Raji (cell line): ENCODE measurements around the gene TFR2.

Experiments
- POLR2A ChIP-seq: IDR thresholded peaks from 2 replicates; pipeline ENCODE4 v1.6.1; 2011; ENCODE audit warnings: low read depth, low read length, control low read depth; ENCODE audit not compliant: insufficient read depth

The TFR2 gene

DNA sequence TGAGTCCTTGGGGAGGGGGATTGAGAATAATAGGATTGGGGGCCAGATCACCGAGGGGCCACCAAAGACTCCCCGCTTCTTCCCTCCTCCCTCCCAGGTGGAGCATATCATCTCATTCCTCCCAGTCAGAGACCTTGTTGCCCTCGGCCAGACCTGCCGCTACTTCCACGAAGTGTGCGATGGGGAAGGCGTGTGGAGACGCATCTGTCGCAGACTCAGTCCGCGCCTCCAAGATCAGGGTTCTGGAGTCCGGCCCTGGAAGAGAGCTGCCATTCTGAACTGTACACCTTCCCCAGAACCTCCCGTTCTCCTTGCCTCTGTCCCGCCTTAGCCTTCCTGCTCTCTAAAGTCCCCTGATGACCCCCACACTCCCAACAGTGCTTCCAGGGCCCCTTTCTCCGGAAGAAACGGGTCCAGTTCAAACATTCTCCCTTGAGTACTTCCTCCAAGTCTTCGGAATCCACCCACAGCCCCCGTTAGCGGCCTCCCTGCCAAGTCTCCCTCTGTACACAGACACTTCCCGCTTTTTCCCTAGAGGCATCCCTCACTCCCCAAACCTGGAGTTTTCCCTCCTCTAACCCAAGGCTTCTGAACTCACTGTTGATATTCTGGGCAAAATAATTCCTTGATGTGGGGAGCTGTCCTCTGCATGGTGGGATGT is 51.1 kb downstream of the TFR2 start:
- no peak for TF ChIP-seq POLR2A

DNA sequence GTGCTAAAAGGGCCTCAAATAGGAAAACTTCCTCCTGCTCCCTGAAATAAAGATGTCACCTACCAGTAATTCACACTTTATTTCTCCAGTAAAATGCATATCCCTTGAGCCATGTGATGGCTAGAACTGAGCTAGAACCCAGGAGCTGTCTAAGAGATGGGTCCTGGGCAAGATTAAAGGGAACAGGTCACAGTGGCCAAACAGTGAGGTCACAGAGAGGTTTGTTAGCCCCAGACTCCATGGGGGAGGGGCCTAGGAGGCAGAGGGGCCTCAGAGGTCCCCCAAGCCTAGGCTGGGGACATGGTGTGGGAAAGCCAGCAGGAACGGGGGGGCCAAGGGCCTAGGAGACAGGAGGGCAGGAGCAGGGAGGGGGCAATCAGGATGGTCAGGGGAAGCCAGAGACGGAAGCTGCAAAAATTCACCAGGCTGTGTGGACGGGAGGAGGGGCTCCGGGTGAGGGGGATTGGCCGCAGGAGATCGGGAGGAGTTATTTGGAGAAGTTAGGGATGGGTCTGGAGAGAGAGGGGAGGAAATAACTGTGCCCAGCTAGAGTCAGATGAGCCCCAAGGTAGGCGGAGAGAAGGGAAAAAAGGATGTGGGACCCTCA is 51.9 kb downstream of the TFR2 start:
- TF ChIP-seq POLR2A = no peak

DNA sequence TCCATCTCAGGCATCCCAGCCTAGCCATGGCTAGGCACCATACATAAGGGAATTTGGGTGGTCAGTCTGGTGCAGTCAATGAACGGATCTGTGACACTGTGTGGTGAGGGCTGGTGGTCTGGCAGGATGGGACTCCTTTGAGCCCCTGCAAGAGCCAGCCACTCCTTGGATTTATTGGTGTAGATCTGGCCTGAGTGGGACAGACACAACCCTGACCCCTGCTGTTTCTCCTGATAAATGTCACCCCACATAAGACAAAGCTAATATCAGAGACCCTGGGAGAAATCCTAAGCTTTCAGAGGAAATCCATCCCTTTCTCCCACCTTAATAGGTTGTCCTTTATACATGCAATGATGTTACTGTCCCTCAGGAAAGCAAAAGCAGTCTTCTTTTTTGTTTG is 52.9 kb downstream of the TFR2 start:
- TF ChIP-seq POLR2A = no peak

DNA sequence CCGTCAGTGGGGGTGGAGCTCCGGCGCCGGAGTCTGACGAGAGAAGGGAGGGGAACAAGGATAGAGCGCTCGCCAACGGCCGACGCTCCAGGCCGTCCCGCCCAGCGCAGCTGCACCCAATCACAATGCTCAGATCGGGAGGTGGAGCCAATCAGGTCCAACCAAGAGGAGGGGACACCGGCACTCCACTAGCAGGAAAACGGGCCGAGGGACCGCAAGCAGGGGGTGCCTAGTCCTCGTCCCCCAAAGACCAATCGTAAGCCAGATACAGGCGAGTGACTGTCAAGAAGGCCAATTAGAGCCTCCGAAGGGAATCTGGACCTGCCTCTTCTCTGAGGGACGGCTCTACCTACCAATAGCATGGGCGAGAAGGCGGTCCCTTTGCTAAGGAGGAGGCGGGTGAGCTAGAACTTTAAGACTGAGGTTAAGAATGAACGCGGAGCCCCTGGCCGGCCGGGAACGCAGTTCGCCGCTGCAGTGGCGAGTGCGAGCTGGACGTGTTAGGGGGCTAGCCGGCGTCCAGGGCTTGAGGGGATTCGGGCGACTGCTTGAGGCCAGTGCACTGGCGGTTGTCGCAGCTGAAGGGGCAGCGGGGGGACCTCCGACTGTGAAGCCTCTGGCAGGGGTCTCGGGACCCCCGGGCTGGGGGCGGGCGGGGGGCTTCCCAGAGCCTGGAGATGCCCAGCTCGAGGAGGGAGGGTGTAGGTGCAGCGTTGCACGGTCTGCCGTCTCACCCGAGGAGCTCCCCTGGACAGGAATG is 54.9 kb downstream of the TFR2 start, which contains the start of gene FBXO24:
TSS of gene FBXO24 (plus strand) at position 63 of the 760 bp plus-strand sequence. CDS start at position 361, 298 bp downstream.
- TF ChIP-seq POLR2A = peak; percentile 68

DNA sequence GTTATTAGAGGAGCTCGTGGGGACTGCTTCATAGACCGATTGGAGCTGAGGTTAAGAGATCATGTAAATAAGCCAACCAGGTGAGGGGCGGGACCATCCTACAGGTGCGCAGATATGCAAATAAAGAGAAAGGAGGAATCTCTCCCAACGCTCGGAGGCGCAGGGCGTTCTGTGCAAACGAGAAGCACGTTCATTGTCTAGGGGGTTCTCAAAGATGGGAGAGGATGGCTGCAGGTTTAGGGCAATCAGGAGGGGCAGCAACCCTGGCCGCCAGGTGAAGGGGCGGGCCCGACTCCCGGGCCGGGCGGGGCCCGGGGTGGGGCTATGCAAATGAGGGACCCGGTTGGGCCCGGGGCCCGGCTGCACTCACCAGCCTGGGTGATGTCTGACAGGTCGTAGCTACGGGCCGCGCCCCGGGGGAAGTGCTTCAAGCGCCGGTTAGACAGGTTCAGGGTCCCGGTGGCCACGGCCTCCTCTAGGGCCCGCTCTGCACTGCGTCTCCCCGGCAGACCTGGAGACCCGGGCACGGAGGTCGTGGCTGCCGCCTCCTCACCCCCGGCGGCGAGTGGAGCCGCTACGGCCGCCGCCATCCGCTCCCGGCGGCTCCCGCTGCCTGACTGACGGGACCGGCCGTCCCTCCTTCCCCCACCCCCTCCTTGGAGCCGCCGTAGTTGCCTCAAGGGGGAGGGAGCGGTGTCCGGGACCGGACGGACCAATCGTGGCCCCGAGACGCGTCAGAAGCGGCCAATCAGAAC is 55.7 kb downstream of the TFR2 start, which contains the start of gene LRCH4:
TSS of gene LRCH4 (minus strand) at position 619 of the 755 bp plus-strand sequence. CDS start at position 590, 29 bp downstream.
- TF ChIP-seq POLR2A = peak; percentile 96

DNA sequence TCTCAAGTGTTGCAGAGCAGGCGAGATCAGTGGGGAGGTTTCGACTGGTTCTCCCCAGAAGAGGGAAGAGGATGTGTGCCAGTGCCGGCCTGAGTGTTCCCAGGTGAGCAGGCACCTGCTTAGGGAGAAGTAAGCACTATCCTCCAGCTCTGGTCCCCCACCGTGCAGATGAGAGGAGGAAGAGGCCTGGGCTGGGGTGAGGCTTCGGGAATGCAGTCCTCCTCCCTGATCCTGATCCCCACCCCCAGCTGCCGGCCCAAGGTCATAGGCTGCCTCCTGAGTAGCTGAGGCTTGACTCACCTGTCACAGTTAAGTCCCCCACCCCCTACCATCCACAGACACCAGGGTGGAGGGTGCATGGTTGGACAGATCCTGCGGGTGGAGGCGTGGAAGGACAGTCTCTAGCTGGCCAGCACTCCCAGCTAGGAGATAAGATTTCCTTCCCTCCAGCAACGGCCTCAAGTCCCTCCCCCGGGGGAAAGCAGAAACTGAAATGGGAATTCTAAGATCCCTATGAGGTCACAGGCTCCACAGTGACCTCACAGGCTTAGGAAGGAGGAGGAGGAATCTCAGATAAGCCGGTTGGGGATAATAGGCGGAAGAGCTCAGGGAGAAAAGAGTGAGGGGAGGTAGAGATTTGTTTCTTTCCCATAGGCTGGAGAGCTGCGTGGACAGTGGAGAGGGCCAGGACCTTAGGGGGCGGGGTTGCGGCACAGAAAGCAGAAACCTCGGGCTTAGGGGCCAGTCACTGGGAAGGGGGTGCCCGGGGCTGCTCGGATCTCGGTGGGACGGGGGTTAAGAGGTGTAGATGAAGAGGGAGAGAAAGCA is 56.5 kb downstream of the TFR2 start:
- no peak for TF ChIP-seq POLR2A

DNA sequence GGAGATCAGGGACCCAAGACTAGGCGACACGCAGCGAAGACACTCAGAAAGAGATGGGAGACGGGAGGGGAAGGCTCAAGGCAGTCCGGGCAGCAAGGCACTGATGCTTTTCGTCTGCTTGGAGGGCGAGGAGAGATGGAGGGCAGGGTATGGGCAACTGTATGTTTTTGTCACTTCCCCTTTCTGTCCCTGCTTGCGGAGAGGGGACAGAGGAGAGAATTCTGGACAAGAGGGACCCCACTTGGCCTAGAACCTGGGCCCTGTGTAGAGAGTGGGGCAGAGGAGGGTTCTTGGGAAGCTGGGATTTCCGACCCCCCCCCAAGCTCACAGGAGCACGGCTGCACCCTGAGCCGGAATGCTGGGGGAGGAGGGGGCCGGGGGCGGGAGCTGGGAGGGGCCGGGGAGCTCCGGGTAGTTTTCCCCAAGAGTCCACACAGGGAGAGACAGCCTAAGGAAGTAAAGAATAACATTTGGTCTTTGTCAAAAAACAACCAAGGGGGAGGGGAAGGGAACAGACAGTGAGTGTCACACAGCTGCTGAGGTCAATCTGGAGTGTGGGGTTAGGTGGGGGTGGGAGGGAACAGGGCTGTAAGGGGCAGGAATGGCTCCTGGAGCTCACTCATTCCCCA is 57.2 kb downstream of the TFR2 start:
- TF ChIP-seq POLR2A = no peak

DNA sequence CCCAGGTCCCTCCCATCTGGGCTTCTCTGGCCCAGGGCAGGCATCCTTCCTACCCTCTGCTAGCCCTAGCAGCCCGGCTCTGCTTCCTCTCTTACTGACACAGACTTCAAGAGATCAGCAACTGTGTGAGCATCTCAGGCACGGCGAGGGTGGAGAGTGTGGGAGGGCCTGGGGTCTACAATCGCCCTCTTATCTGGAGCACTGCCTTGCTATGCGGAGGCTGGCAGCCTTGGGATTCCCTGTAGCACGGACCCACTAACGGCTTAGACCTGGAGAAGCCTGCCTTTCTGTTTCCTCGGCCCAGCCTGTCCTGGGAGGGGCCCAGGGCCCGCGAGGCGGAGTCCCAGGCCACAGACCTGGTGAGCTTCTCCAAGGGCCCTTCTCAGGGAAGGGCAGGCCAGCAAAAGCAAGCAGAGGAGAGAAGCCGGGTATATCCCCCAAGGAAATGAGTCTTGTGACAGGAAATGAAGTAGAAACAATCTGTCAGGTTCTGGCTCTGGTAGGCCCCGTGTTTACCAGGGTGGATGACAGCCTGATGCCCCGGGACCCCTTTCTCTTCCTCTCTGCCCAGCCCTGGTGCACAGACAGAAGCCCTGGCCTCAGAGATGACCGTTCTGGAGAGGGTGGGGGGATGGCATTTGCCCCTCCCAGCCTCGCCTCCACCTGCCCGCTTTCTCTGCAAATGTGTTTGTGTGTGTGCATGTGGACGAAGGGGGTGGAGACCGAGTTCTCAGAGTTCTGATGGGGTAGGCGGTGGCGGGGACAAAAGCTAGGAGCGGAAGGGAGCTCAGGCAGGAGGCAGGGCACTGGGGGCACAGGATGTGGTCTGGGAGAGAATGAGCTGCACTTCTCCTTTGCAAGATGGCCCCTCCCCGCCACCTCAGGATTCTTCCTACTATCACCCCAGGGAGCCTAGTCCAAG is 58.0 kb downstream of the TFR2 start:
- peak; percentile 39; the same call in 1 of the 2 replicates for TF ChIP-seq POLR2A

DNA sequence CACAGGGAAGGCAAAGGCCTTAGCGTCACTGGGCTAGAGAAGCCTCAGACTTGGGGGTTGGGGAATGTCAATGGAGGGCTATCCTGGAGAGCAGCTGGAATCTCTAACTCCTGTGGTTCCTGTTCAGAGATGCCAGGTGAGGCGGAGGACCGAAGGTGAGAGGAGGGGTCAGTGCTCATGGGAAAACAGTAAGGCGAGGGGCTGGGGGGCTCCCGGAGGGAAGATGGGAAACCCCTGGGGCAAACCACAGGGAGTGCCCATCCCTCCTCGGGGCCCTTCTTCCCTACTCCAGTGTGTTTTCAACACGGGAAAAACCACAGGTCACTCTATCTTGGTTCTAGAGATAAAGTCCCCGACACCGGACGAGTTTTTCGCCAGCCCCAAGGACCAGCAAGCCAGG is 58.7 kb downstream of the TFR2 start:
- no peak for TF ChIP-seq POLR2A

DNA sequence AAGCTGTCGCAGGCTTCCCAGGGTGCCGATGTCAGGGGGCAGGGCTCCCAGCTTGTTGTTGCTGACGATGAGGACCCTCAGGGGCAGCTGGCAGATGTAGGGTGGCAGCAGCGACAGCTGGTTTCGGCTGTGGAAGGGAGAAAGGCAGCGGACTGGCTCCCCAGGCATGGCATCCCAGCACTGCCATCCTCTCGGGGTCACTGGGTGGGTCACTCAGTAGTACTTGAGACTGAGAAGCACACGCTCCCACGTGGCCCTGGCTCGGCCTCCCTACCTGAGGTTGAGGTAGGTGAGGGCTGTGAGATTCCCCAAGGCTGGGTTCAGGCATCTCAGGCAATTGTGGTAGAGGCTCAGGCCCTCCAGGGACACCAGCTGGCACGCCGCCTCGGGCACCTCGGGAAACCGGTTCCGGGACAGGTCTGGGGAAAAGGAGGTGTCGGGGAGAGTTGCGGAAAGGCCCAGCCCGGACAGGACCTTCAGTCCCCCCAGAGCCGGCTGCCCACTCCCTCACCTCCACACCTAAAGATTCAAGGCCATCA is 59.2 kb downstream of the TFR2 start:
- no peak for TF ChIP-seq POLR2A

DNA sequence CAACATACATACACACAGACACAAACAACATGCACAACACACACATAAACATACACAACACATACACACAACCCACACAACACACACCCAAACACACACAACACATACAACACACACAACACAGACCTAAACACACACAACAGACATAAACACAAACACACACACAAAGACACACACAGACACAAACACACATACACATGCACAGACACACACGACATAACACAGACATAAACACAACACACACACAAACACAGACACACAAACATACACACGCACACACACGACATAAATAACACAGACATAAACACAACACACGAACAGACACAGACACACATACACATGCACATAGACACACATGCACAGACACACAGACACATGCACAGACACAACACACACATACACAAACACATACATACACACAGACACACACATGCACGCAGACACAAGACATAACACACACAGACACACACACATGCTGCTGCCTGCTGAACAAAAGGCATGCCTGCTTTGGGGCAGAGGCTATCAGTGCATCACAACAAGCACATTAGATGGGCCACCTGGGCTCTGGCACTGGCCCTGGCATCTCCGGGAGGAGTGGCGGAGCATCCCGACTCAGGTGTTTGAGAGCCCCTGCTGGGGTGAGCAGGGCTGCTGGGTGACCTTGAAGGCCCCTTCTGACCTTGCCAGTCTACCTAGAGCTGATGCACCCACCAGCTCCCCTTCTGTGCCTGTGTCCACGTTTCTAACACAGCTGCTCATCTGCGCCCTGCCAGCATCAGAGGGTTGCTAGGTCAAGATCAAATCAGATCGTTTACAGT is 60.7 kb downstream of the TFR2 start:
- no peak for TF ChIP-seq POLR2A
